Small intestine (tissue), 7 donors: ENCODE data around the gene GFOD1. TPM values are rescaled to one million over a fixed set of nuclear protein-coding genes. Genes with fewer than 3 reads are reported as not detected.

Source experiments
- DNase-seq, 2 donors: peaks; one replicate each; pipeline versions ENCODE4 v3.0.0 to v3.0.0-alpha.2; 2013
- FAIRE-seq: peaks from 2 replicates; lab custom pipeline; 2012; peaks lifted over from hg19 to GRCh38; lab: Jason Lieb, UNC
- H3K27ac ChIP-seq, 3 donors: one replicate each; pipeline ENCODE4 v1.5.1; 2013; ENCODE audit warnings: low read length in 2 of 3, mild to moderate bottlenecking in 2 of 3, control low read depth in 1 of 3, inconsistent platforms in 1 of 3, low read depth in 1 of 3, moderate library complexity in 1 of 3
- H3K27me3 ChIP-seq, 3 donors: one replicate each; pipeline ENCODE4 v1.6.1; 2013; ENCODE audit warnings: low read length in 3 of 3, inconsistent platforms in 1 of 3; ENCODE audit not compliant: control insufficient read depth in 3 of 3, insufficient read depth in 3 of 3
- H3K36me3 ChIP-seq, 3 donors: one replicate each; pipeline ENCODE4 v1.6.1; 2013; ENCODE audit warnings: low read length in 3 of 3, inconsistent platforms in 1 of 3, low read depth in 1 of 3, mild to moderate bottlenecking in 1 of 3, moderate library complexity in 1 of 3; ENCODE audit not compliant: control insufficient read depth in 3 of 3, insufficient read depth in 2 of 3
- H3K4me1 ChIP-seq, 3 donors: one replicate each; pipeline ENCODE4 v1.6.1; 2013; ENCODE audit warnings: low read length in 2 of 3, inconsistent platforms in 1 of 3, low read depth in 1 of 3, mild to moderate bottlenecking in 1 of 3, moderate library complexity in 1 of 3; ENCODE audit not compliant: control insufficient read depth in 3 of 3, insufficient read depth in 2 of 3
- H3K4me3 ChIP-seq, 3 donors: one replicate each; pipeline ENCODE4 v1.5.1; 2013; ENCODE audit warnings: low read length in 3 of 3, control low read depth in 1 of 3, inconsistent platforms in 1 of 3, low read depth in 1 of 3, mild to moderate bottlenecking in 1 of 3, moderate library complexity in 1 of 3
- H3K9me3 ChIP-seq, 2 donors: one replicate each; pipeline ENCODE4 v1.6.1; 2013; ENCODE audit warnings: low read depth in 1 of 2, low read length in 1 of 2; ENCODE audit not compliant: control insufficient read depth in 2 of 2, insufficient read depth in 1 of 2
- WGBS, 3 donors: extraction: QIAGEN DNeasy Blood & Tissue Kit; methylation state at CpG; one replicate each; pipeline ENCODE4 v1.1.7; 2013; 5-methylcytosine and 5-hydroxymethylcytosine counted together
- polyA plus RNA-seq, 4 donors: library from polyadenylated mRNA; stranded (reverse) in 3 of 4; unstranded in 1 of 4; fragments of 200-250 nt in 3 of 4; fragments of 120-200 nt in 1 of 4; gene quantifications; one replicate each; pipeline versions ENCODE4 v1.2.1 to v1.2.3, GENCODE V29; 2013
- donor health status: healthy with polysubstance abuse.
- donor health status: control.
- donor health status: control.
- donor health status: Bipolar disorder and iron deficiency.
- donor health status: healthy.

The GFOD1 gene
- polyA plus RNA-seq, 4 donors: 1.1 to 7.3 (median 1.5) TPM

DNA sequence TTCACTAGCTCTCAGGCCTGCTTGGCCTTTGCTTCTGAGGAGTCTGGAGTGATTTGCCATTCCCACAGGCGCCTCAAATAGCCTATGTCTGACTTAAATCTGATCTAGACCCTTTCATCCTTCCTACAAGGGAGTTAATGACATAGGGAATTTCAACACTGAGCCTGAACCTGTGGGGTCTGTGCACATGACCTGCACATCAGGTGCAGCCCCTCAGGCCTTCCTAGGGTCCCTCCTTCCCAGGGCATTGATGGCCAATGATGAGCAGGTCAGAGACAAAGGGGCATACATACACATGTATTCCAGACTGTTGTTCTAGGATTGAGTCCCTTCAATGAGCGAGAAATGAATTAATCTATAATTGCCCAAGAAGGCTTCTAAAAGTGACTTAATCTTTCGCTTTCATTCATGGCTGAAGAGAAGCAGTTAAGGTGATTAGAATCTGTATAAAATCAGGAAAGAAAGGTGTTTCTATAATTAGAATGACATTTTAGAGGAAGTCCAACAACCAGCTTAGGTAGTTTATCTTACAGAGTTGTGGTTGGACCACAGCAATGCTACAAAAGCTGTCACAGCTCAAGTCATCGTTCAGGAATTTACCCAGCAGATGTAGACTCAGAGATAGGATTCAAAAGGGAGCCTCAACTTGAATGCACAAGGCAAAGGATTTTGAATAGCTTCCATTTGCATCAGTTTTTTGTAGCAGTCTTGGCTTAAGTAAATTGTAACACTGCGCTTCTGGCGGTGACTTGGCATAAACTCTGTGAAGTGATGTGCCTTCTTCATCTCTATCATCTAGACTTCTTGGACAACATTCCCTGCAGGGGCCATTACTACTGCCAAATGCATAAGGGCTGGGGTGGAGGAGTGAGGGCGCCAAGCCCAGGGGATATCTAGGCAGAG, 132.1 kb downstream of the GFOD1 start:
- H3K27ac ChIP-seq: peak overlapping the region in 2 of 3 donors; percentile 33 to 68
- H3K4me3 ChIP-seq: no peak overlapping the region
- H3K9me3 ChIP-seq: peaks cover 0 to 4% of the 10 kb centered on the region in 2 donors
- DNase-seq (peak in 1 of 2 donors; percentile 23), FAIRE-seq (no peak)
- H3K4me1 ChIP-seq: peaks cover 0 to 3% (median 0%) of the 10 kb centered on the region in 3 donors
- no peaks in the 10 kb centered on the region for H3K36me3 ChIP-seq
- 63 to 81% (median 68%) methylated on average over 7 of the region's 7 CpGs for WGBS, 3 donors
- H3K27me3 ChIP-seq: peaks cover 0 to 7% (median 0%) of the 10 kb centered on the region in 3 donors

GRCh38 chr6:13354331-13355042, 132.9 kb downstream of the GFOD1 start:
- H3K27me3 ChIP-seq: peaks cover 0 to 7% (median 0%) of the 10 kb centered on the region in 3 donors
- no peak overlapping the region for H3K4me3 ChIP-seq
- peaks cover 0 to 4% of the 10 kb centered on the region in 2 donors for H3K9me3 ChIP-seq
- no peak for FAIRE-seq
- peaks cover 0 to 3% (median 0%) of the 10 kb centered on the region in 3 donors for H3K4me1 ChIP-seq
- 72 to 90% (median 82%) methylated on average over 13 of the region's 13 CpGs for WGBS, 3 donors
- no peaks in the 10 kb centered on the region for H3K36me3 ChIP-seq
- no peak for DNase-seq
- peak overlapping the region in 2 of 3 donors; percentile 33 to 68 for H3K27ac ChIP-seq

DNA sequence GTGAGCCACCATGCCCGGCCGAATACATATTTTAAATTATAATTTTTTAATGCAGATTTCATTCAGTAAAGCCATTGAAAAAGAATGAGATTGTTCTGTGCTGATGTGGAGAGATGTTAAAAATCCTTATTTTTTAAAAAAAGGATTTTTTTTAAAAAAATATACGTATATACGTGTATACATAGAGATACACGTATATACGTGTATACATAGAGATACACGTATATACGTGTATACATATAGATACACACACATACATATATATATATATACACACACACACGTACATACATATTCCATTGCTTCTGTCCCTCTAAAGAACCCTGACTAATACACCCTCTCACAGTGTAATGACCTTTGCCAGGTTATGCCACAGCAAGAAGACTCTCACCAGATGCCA, 135.2 kb downstream of the GFOD1 start:
- Histone ChIP-seq H3K9me3 (peaks cover 0 to 4% of the 10 kb centered on the region in 2 donors), H3K36me3 (no peaks in the 10 kb centered on the region), H3K27ac (no peak overlapping the region), H3K27me3 (peaks cover 0 to 2% (median 0%) of the 10 kb centered on the region in 3 donors), H3K4me3 (no peak overlapping the region), H3K4me1 (peaks cover 0 to 3% (median 0%) of the 10 kb centered on the region in 3 donors)
- FAIRE-seq (no peak), DNase-seq (no peak)
- WGBS, 3 donors: 95 to 96% (median 96%) methylated on average over 9 of the region's 9 CpGs

DNA sequence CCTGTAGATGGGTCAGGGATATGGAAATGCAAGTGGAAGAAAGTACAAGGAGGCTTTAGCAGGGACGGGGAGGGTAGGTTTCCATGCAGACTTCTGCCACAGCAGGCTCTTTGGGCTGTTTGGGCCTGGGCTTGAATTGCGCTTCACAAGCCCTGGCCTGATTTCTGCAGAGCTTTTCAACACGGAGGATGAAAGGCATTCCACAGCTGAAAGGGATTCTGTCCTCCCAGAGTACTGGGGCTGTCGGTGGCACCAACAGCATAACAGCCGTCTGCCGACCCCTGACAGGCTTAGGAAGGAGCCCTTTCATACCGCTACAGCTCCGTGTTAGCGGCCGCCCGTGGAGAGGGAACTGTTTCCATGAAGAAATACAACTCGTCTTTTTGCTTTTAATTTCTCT, 136.1 kb downstream of the GFOD1 start:
- DNase-seq (no peak), FAIRE-seq (no peak)
- Histone ChIP-seq H3K27ac (no peak overlapping the region), H3K4me3 (no peak overlapping the region), H3K27me3 (peaks cover 0 to 2% (median 0%) of the 10 kb centered on the region in 3 donors), H3K36me3 (no peaks in the 10 kb centered on the region), H3K4me1 (peaks cover 0 to 3% (median 0%) of the 10 kb centered on the region in 3 donors), H3K9me3 (peaks cover 0 to 4% of the 10 kb centered on the region in 2 donors)
- 86 to 89% (median 89%) methylated on average over 12 of the region's 12 CpGs for WGBS, 3 donors

DNA sequence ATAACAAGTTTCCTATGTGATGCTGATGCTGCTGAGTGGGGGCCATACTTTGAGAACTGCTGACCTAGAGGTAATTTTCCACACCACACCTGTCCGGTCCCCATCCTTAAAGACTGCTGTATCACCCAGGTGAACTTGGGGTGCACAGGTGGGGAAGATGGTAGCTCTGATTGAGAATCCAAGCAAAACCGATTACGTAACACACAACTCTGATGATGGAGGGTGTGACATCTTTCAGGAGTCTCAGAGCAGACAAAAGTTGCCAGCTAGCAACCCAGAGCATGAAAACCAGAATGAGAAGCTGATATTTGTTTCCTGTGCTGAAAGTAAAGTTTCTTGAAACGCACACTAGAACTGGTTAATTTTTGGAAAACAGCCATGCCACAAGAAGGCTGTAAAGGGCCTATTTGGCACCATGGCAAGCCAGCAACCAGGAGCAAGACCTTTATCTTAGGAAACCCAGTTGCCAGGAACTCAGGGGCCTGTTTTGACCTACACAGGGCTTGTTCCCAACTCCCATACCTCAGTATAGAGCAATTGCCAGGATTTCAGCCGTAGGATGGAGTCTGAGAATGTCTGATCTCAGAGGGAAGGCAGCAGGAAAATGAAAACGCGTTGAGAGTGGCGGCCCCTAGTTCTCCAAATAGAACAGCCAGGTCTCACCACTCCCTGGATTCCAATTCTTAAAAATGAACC, 137.4 kb downstream of the GFOD1 start:
- H3K36me3 ChIP-seq: no peaks in the 10 kb centered on the region
- no peak overlapping the region for H3K4me3 ChIP-seq
- peaks cover 0 to 3% (median 0%) of the 10 kb centered on the region in 3 donors for H3K4me1 ChIP-seq
- no peak overlapping the region for H3K27ac ChIP-seq
- DNase-seq: no peak
- no peak for FAIRE-seq
- H3K27me3 ChIP-seq: peaks cover 0 to 2% (median 0%) of the 10 kb centered on the region in 3 donors
- peaks cover 0 to 4% of the 10 kb centered on the region in 2 donors for H3K9me3 ChIP-seq
- 93 to 96% (median 94%) methylated on average over 8 of the region's 8 CpGs for WGBS, 3 donors

DNA sequence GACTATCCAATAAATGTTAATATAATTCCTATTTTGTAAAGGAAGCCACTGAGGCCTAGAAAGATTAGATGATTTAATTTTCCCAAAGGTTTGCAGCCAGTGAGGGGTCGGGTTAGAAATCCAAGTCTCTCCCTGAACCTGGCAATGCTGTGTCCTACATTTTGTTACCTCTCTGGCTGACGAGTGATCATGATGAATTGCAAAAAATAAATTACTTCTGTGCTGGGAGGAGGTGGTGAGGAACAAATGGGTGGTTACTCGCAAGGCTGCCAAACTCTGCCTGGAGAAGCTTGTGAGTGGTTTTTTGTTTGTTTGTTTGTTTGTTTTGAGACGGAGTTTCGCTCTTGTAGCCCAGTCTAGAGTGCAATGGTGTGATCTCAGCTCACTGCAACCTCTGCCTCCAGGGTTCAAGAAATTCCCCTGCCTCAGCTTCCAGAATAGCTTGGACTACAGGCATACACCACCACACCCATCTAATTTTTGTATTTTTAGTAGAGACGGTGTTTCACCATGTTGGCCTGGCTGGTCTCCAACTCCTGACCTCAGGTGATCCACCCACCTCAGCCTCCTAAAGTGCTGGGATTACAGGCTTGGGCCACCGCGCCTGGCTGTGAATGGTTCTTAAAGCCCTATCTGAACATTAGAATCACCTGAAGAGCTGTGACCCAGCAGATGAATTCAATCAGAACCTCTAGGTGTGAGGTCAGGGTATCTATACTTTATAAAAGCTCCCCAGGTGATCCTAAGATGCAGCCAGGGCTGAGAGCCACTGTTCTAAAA, 138.9 kb downstream of the GFOD1 start:
- H3K27ac ChIP-seq: no peak overlapping the region
- H3K9me3 ChIP-seq: peaks cover 0 to 4% of the 10 kb centered on the region in 2 donors
- 80 to 87% (median 83%) methylated on average over 8 of the region's 8 CpGs for WGBS, 3 donors
- H3K27me3 ChIP-seq: peaks cover 0 to 2% (median 0%) of the 10 kb centered on the region in 3 donors
- H3K36me3 ChIP-seq: no peaks in the 10 kb centered on the region
- DNase-seq: no peak
- H3K4me3 ChIP-seq: no peak overlapping the region
- no peaks in the 10 kb centered on the region for H3K4me1 ChIP-seq
- no peak for FAIRE-seq

DNA sequence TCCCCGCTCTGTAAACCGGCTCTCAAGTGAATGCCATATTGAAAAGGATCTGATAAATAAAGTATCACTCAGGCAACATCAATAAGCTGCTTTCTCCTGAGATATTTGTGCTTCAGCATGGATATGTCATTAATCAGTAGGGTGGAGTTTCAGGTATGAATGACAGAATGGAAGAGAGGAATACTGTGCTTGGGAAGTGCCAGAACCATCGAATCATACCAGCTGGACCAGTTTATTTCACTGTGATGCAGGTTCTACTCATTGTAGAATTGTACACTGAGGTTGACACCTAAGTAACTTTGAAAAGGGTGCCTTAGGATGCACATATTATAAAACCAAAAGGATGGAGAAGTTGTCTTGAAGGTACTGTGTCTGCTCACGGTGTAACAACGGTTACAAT, 141.2 kb downstream of the GFOD1 start:
- no peaks in the 10 kb centered on the region for H3K36me3 ChIP-seq
- FAIRE-seq (no peak), DNase-seq (no peak)
- no peaks in the 10 kb centered on the region for H3K4me1 ChIP-seq
- H3K27ac ChIP-seq: no peak overlapping the region
- WGBS, 3 donors: 81 to 87% (median 85%) methylated on average over 5 of the region's 5 CpGs
- H3K9me3 ChIP-seq: peaks cover 0 to 8% of the 10 kb centered on the region in 2 donors
- H3K4me3 ChIP-seq: no peak overlapping the region
- peaks cover 0 to 1% (median 0%) of the 10 kb centered on the region in 3 donors for H3K27me3 ChIP-seq
